Ovary (tissue), 9 donors: ENCODE results near the gene DRD3. TPM values are rescaled to one million over a fixed set of nuclear protein-coding genes. Genes with fewer than 3 reads are reported as not detected.

Source experiments
- DNase-seq, 5 donors: peaks; one replicate each; pipeline ENCODE4 v3.0.0-alpha.2; 2019 to 2020
- H3K27ac ChIP-seq, 2 donors: fragments of 200-600 bp; one replicate each; pipeline versions ENCODE4 v1.5.1 to v1.8.0; 2019 to 2022
- H3K27me3 ChIP-seq: fragments of 200-600 bp; one replicate; pipeline ENCODE4 v1.8.0; 2022
- H3K36me3 ChIP-seq: fragments of 200-600 bp; sonication (generic); one replicate; pipeline ENCODE4 v1.5.1; 2019
- H3K4me1 ChIP-seq: one replicate; pipeline ENCODE4 v1.8.1; 2013; ENCODE audit warnings: mild to moderate bottlenecking, moderate library complexity; ENCODE audit not compliant: insufficient read depth
- H3K4me3 ChIP-seq: fragments of 200-600 bp; sonication (generic); one replicate; pipeline ENCODE4 v1.5.1; 2017
- H3K9me3 ChIP-seq, 2 donors: fragments of 200-600 bp in 1 of 2; sonication (generic) in 1 of 2; one replicate each; pipeline versions ENCODE4 v1.5.1 to v1.8.1; 2013 to 2019; ENCODE audit warnings: mild to moderate bottlenecking in 1 of 2, moderate library complexity in 1 of 2
- CTCF ChIP-seq, 3 donors: fragments of 450-650 bp in 2 of 3; fragments of 200-600 bp in 1 of 3; IDR thresholded peaks; one replicate each; pipeline versions ENCODE4 v1.5.1 to v1.8.0; 2016 to 2022; ENCODE audit warnings: antibody characterized with exemption in 3 of 3, mild to moderate bottlenecking in 1 of 3
- EP300 ChIP-seq: sonication (generic); formaldehyde crosslinking; IDR thresholded peaks from one replicate; pipeline ENCODE4 v1.6.1; 2017; ENCODE audit warnings: antibody characterized with exemption
- POLR2A ChIP-seq: fragments of 450-650 bp; IDR thresholded peaks from one replicate; pipeline ENCODE4 v1.6.1; 2017; ENCODE audit warnings: antibody characterized with exemption, mild to moderate bottlenecking, moderate library complexity
- WGBS, 3 donors: extraction: QIAGEN DNeasy Blood & Tissue Kit in 1 of 3; methylation state at CpG; one replicate each; pipeline versions ENCODE4 v1.1.5 to v1.1.7; 2013 to 2017; 5-methylcytosine and 5-hydroxymethylcytosine counted together
- intact Hi-C, 4 donors: fragments of 100-400 bp; cut with DNase I; formaldehyde crosslinking; loops; one replicate each; pipeline versions ENCODE4 v1.11.0 to v1.15.1; 2022 to 2023
- polyA plus RNA-seq, 2 donors: library from polyadenylated mRNA; stranded (reverse); fragments of 200-250 nt in 1 of 2; fragments of 350-450 nt in 1 of 2; fragmentation: Illumina TruSeq in 1 of 2; extraction: RNeasy Lipid Tissue Mini Kit (QIAGEN cat#74804) in 1 of 2; gene quantifications; one replicate each; pipeline ENCODE4 v1.2.3, GENCODE V29; 2013 to 2014
- total RNA-seq, 7 donors: library from RNA; depleted of rRNA in 2 of 7; stranded (reverse); fragments of >200 nt in 2 of 7; fragmentation: NEBNext Ultra II Directional in 3 of 7; extraction: Animal tissue kit (Norgen Biotek cat#: 25700) in 3 of 7; gene quantifications; one replicate each; pipeline versions ENCODE4 v1.1.0 to v1.2.4, GENCODE V29; 2016 to 2023
- donor health status: DM: no; HTN: no; CAD: no; lungs with moderate emphysema.
- donor health status: DM: no; HTN: no; CAD: no.
- donor health status: Bipolar disorder and iron deficiency.
- donor health status: DM: yes; HTN: yes; CAD: no.
- donor health status: DM: no; HTN: no; CAD: no.
- donor health status: DM: yes; HTN: yes; CAD: no.

The DRD3 gene
- total and polyA plus RNA-seq, 9 donors: not detected

- Histone ChIP-seq H3K4me3 (no peak overlapping the region), H3K27ac (no peak overlapping the region), H3K4me1 (no peaks in the 10 kb centered on the region), H3K36me3 (no peaks in the 10 kb centered on the region), H3K9me3 (no peaks in the 10 kb centered on the region), H3K27me3 (no peaks in the 10 kb centered on the region)
- intact Hi-C loops: no loop called here
- 13 to 26% (median 25%) methylated on average over 2 of the region's 2 CpGs for WGBS, 3 donors
- no peak for TF ChIP-seq EP300
- no peak for TF ChIP-seq POLR2A
- no peak for TF ChIP-seq CTCF (IDR thresholded peaks at IDR 0.05)
- DNase-seq: no peak
Measured at GRCh38 chr3:114168150-114168549, 10.7 kb downstream of the DRD3 start.

- no peak for TF ChIP-seq CTCF (IDR thresholded peaks at IDR 0.05)
- no peak for TF ChIP-seq POLR2A
- TF ChIP-seq EP300: no peak
- Histone ChIP-seq H3K4me1 (no peaks in the 10 kb centered on the region), H3K36me3 (no peaks in the 10 kb centered on the region), H3K27me3 (no peaks in the 10 kb centered on the region), H3K9me3 (no peaks in the 10 kb centered on the region), H3K27ac (no peak overlapping the region), H3K4me3 (no peak overlapping the region)
- no peak for DNase-seq
- WGBS, 3 donors: 88 to 96% (median 94%) methylated on average over 1 of the region's 1 CpG
- intact Hi-C loops: loop anchor here in 1 of 4 donors (10.0 kb wide), 1 partner anchor 1007 kb away; no protein-coding TSS in a partner anchor
Measured at GRCh38 chr3:114157321-114157720, 21.5 kb downstream of the DRD3 start.

GRCh38 chr3:114155370-114155821 is 23.5 kb downstream of the DRD3 start:
- intact Hi-C loops: loop anchor here in 1 of 4 donors (10.0 kb wide), 1 partner anchor 1009 kb away; no protein-coding TSS in a partner anchor
- no peaks in the 10 kb centered on the region for H3K9me3 ChIP-seq
- no peak overlapping the region for H3K4me3 ChIP-seq
- H3K27ac ChIP-seq: no peak overlapping the region
- DNase-seq: peak in 1 of 5 donors; percentile 18
- H3K4me1 ChIP-seq: no peaks in the 10 kb centered on the region
- no peaks in the 10 kb centered on the region for H3K27me3 ChIP-seq
- no peak for TF ChIP-seq EP300
- no peak for TF ChIP-seq CTCF (IDR thresholded peaks at IDR 0.05)
- TF ChIP-seq POLR2A: no peak
- H3K36me3 ChIP-seq: no peaks in the 10 kb centered on the region
- WGBS, 3 donors: 72 to 81% (median 78%) methylated on average over 9 of the region's 9 CpGs

- Histone ChIP-seq H3K4me3 (no peak overlapping the region), H3K4me1 (no peaks in the 10 kb centered on the region), H3K27ac (no peak overlapping the region), H3K36me3 (no peaks in the 10 kb centered on the region), H3K27me3 (no peaks in the 10 kb centered on the region), H3K9me3 (no peaks in the 10 kb centered on the region)
- intact Hi-C loops: loop anchor here in 1 of 4 donors (10.0 kb wide), 1 partner anchor 1010 kb away; no protein-coding TSS in a partner anchor
- WGBS, 3 donors: 54 to 59% (median 56%) methylated on average over 6 of the region's 6 CpGs
- TF ChIP-seq POLR2A: no peak
- TF ChIP-seq CTCF (IDR thresholded peaks at IDR 0.05): no peak
- TF ChIP-seq EP300: no peak
- no peak for DNase-seq
Measured at GRCh38 chr3:114154321-114154821, 24.5 kb downstream of the DRD3 start.
